ENCODE data around the gene ZNF112. TPM values are rescaled to one million over a fixed set of nuclear protein-coding genes. Genes with fewer than 3 reads are reported as not detected.
"Not testable (repeated sequence)": the region's sequence is repeated elsewhere in the genome, so short reads cannot be mapped to it uniquely, and the experiment has no call there.

ZNF112 gene
- total and polyA plus RNA-seq, 9 donors, result 3.5 to 13.0 (median 8.2) TPM

DNA sequence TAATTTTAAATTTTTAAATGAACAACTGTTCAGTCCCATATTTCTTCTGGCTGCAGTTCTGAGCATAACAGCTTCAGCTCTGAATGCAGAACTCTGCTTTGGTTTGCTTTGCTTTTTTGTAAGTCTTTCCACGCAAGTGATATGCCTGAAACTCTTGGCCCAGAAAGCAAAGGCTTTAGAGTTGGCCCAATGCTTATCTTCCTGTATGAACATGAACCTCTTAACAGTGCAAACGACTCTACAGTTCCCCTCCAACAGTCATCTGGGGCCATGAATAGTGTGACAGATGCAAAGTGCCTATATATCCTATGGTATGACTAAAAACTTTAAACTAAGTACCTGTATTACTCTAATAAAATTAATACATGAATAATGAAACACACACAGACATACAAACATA, 14.7 kb downstream of the ZNF112 start:
- no peak for TF ChIP-seq POLR2A (IDR thresholded peaks at IDR 0.05)
- no peak for TF ChIP-seq EP300 (IDR thresholded peaks at IDR 0.05)
- TF ChIP-seq, protein P1, sequence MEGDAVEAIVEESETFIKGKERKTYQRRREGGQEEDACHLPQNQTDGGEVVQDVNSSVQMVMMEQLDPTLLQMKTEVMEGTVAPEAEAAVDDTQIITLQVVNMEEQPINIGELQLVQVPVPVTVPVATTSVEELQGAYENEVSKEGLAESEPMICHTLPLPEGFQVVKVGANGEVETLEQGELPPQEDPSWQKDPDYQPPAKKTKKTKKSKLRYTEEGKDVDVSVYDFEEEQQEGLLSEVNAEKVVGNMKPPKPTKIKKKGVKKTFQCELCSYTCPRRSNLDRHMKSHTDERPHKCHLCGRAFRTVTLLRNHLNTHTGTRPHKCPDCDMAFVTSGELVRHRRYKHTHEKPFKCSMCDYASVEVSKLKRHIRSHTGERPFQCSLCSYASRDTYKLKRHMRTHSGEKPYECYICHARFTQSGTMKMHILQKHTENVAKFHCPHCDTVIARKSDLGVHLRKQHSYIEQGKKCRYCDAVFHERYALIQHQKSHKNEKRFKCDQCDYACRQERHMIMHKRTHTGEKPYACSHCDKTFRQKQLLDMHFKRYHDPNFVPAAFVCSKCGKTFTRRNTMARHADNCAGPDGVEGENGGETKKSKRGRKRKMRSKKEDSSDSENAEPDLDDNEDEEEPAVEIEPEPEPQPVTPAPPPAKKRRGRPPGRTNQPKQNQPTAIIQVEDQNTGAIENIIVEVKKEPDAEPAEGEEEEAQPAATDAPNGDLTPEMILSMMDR (IDR thresholded peaks at IDR 0.05), result no peak
- intact Hi-C loops (cut with DNase I), result no loop called here
- Histone ChIP-seq H3K4me3 (no peak overlapping the region), H3K27ac (no peak overlapping the region), H3K4me1 (ENCODE audit: insufficient read depth) (no peaks in the 10 kb centered on the region), H3K9me3 (peaks cover 0 to 54% of the 10 kb centered on the region in 2 donors), H3K27me3 (no peaks in the 10 kb centered on the region), H3K36me3 (no peaks in the 10 kb centered on the region)
- 94 to 96% (median 95%) methylated on average over 2 of the region's 2 CpGs for WGBS, 3 donors
- DNase-seq, result no peak

DNA sequence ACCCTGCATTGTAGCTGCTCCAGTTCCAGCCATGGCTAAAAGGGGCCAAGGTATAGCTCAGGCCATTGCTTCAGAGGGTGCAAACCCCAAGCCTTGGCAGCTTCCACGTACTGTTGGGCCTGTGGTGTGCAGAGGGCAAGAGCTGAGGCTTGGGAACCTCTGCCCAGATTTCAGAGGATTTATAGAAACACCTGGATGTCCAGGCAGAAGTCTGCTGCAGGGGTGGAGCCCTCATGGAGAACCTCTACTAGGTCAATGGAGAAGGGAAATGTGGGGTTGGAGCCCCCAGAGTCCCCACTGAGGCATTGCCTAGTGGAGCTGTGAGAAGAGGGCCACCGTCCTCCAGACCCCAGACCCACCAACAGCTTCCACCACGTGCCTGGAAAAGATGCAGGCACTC, 21.8 kb downstream of the ZNF112 start:
- DNase-seq; intact Hi-C loops (cut with DNase I); H3K4me3 ChIP-seq; H3K36me3 ChIP-seq; H3K4me1 ChIP-seq (ENCODE audit: insufficient read depth); H3K27me3 ChIP-seq; H3K27ac ChIP-seq: not testable (repeated sequence)
- WGBS, 3 donors, result 65 to 79% (median 67%) methylated on average over 3 of the region's 3 CpGs
- peaks cover 10 to 79% of the 10 kb centered on the region in 2 donors for H3K9me3 ChIP-seq

DNA sequence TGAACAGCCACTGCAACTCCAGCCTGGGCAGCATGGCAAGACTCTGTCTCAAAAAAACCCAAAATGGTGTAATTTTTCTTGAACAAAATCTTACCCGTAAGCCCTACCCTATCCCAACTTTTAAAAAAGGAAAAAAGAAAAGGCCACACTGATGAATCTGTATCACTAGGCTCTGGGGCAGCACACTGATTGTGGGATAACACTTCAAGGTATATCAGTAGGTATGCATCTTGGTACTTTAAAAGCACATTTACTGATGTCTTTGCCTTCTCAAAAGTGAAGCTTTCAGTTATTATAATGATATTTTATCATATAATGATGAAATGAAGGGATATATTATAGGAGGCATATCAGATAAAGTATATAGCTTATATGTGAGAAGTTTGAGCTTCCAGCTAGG, 24.3 kb downstream of the ZNF112 start:
- H3K4me1 ChIP-seq (ENCODE audit: insufficient read depth), result no peaks in the 10 kb centered on the region
- H3K36me3 ChIP-seq, result no peaks in the 10 kb centered on the region
- DNase-seq, result no peak
- H3K27ac ChIP-seq, result no peak overlapping the region
- H3K27me3 ChIP-seq, result no peaks in the 10 kb centered on the region
- H3K4me3 ChIP-seq, result no peak overlapping the region
- H3K9me3 ChIP-seq, result peaks cover 10 to 83% of the 10 kb centered on the region in 2 donors
- TF ChIP-seq, protein P1 (IDR thresholded peaks at IDR 0.05), result no peak
- TF ChIP-seq POLR2A (IDR thresholded peaks at IDR 0.05) (no peak), EP300 (IDR thresholded peaks at IDR 0.05) (no peak)
- intact Hi-C loops (cut with DNase I), result no loop called here
- 94 to 98% (median 98%) methylated on average over 1 of the region's 1 CpG for WGBS, 3 donors

DNA sequence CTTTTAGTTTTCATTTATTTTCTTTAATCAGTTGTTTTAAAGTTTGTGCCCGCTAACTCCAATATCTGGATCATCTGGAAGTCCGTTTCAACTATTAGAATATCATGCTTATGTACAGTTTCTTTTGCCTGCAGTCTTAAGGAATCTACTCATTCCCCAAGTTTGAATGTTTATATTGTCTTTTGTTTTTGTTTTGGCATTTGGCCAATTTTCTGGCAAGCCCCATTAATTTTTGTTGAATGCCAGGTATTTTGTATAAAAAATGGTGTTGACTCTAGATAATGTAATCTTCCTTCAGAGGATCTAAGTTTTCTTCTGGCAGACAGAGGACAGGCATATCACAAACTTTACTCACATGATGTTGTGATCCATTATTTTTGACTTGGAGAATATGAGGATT, 40.6 kb downstream of the ZNF112 start:
- Histone ChIP-seq H3K27me3 (no peaks in the 10 kb centered on the region), H3K9me3 (peaks cover 3 to 4% of the 10 kb centered on the region in 2 donors), H3K36me3 (no peaks in the 10 kb centered on the region), H3K4me1 (ENCODE audit: insufficient read depth) (no peaks in the 10 kb centered on the region), H3K4me3 (no peak overlapping the region), H3K27ac (no peak overlapping the region)
- no peak for DNase-seq
- 72 to 95% (median 93%) methylated on average over 2 of the region's 2 CpGs for WGBS, 3 donors
- TF ChIP-seq, protein P1 (IDR thresholded peaks at IDR 0.05), result no peak
- no peak for TF ChIP-seq EP300 (IDR thresholded peaks at IDR 0.05)
- TF ChIP-seq POLR2A (IDR thresholded peaks at IDR 0.05), result no peak
- intact Hi-C loops (cut with DNase I), result no loop called here

DNA sequence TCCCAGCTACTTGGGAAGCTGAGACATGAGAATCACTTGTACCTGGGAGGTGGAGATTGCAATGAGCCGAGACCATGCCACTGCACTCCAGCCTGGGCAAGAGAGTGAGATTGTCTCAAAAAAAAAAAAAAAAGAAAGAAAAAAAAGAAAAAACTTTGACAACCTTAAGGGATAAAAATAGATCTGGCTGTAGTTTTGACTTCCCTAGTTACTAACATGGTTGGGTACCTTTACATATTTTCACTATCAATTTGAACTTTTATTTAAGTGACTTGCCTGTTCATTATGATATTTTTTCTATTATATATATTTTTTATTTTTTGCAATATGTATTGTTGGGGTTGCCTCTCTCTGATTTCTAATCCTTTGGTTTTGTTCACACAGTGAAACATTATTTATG, 43.2 kb downstream of the ZNF112 start:
- Histone ChIP-seq H3K9me3 (peaks cover 3 to 4% of the 10 kb centered on the region in 2 donors), H3K4me3 (no peak overlapping the region), H3K36me3 (no peaks in the 10 kb centered on the region), H3K27me3 (no peaks in the 10 kb centered on the region), H3K4me1 (ENCODE audit: insufficient read depth) (no peaks in the 10 kb centered on the region), H3K27ac (no peak overlapping the region)
- intact Hi-C loops (cut with DNase I), result no loop called here
- no peak for DNase-seq
- no peak for TF ChIP-seq POLR2A (IDR thresholded peaks at IDR 0.05)
- TF ChIP-seq, protein P1 (IDR thresholded peaks at IDR 0.05), result no peak
- TF ChIP-seq EP300 (IDR thresholded peaks at IDR 0.05), result no peak
- 89 to 100% (median 97%) methylated on average over 1 of the region's 1 CpG for WGBS, 3 donors
